Adrenal gland (tissue), 12 donors: Measurements from ENCODE around the gene EIF3M. TPM values are rescaled to one million over a fixed set of nuclear protein-coding genes. Genes with fewer than 3 reads are reported as not detected.

Experiments
- DNase-seq, 7 donors: peaks; one replicate each; pipeline ENCODE4 v3.0.0-alpha.2; 2019 to 2020
- H3K27ac ChIP-seq, 5 donors: fragments of 200-600 bp; sonication (generic) in 4 of 5; 1 replicate in 3 of 5; 2 replicates in 2 of 5; pipeline versions ENCODE4 v1.5.1 to v1.8.0; 2016 to 2020; ENCODE audit warnings: mild to moderate bottlenecking in 1 of 5
- H3K27me3 ChIP-seq: fragments of 200-600 bp; 2 replicates; pipeline ENCODE4 v1.8.0; 2021
- H3K36me3 ChIP-seq, 2 donors: fragments of 200-600 bp; replicated peaks in 1 of 2; 1 replicate in 1 of 2; 2 replicates in 1 of 2; pipeline versions ENCODE4 v1.5.1 to v1.8.0; 2018 to 2022
- H3K4me1 ChIP-seq, 2 donors: fragments of 200-600 bp; replicated peaks in 1 of 2; 1 replicate in 1 of 2; 2 replicates in 1 of 2; pipeline versions ENCODE4 v1.5.1 to v1.8.0; 2018 to 2021
- H3K4me3 ChIP-seq, 4 donors: fragments of 200-600 bp; sonication (generic) in 3 of 4; one replicate each; pipeline ENCODE4 v1.5.1; 2016 to 2018
- H3K9me3 ChIP-seq, 3 donors: fragments of 200-600 bp; sonication (generic) in 1 of 3; replicated peaks in 1 of 3; 1 replicate in 2 of 3; 2 replicates in 1 of 3; pipeline versions ENCODE4 v1.5.1 to v1.8.0; 2016 to 2021
- POLR2A ChIP-seq, 2 donors: fragments of 450-650 bp; IDR thresholded peaks; one replicate each; pipeline ENCODE4 v1.6.1; 2017; ENCODE audit warnings: antibody characterized with exemption in 2 of 2, mild to moderate bottlenecking in 2 of 2, moderate library complexity in 1 of 2
- WGBS, 4 donors: extraction: QIAGEN DNeasy Blood & Tissue Kit in 2 of 4; methylation state at CpG; one replicate each; pipeline versions ENCODE4 v1.1.5 to v1.1.7; 2013 to 2017; 5-methylcytosine and 5-hydroxymethylcytosine counted together
- intact Hi-C, 2 donors: fragments of 100-400 bp; cut with DNase I; formaldehyde crosslinking; loops; one replicate each; pipeline versions ENCODE4 v1.14.1 to v1.15.0; 2022 to 2023
- polyA plus RNA-seq, 3 donors: library from polyadenylated mRNA; stranded (reverse); fragments of 200-250 nt in 2 of 3; fragments of 350-450 nt in 1 of 3; fragmentation: Illumina TruSeq in 1 of 3; extraction: RNeasy Lipid Tissue Mini Kit (QIAGEN cat#74804) in 1 of 3; gene quantifications; one replicate each; pipeline ENCODE4 v1.2.3, GENCODE V29; 2013 to 2014
- total RNA-seq, 9 donors: library from RNA; depleted of rRNA in 4 of 9; stranded (reverse); fragments of >200 nt in 4 of 9; fragments of 120-200 nt in 1 of 9; fragmentation: NEBNext Ultra II Directional in 1 of 9; extraction: Animal tissue kit (Norgen Biotek cat#: 25700) in 1 of 9; gene quantifications; one replicate each; pipeline versions ENCODE4 v1.1.0 to v1.2.4, GENCODE V29; 2013 to 2023
- TF ChIP-seq, protein P1 (sequence below), 6 experiments: fragments of 450-650 bp in 4 of 6; fragments of 200-600 bp in 2 of 6; sonication (generic) in 1 of 6; IDR thresholded peaks; 1 replicate in 5 of 6; 2 replicates in 1 of 6; pipeline versions ENCODE4 v1.5.1 to v1.8.0; 2016 to 2021; ENCODE audit warnings: antibody characterized with exemption in 6 of 6, mild to moderate bottlenecking in 2 of 6, moderate library complexity in 1 of 6
- donor health status: healthy with polysubstance abuse.
- donor health status: Bipolar disorder and iron deficiency.
- donor health status: DM: yes; HTN: yes; CAD: no.
- donor health status: DM: no; HTN: no; CAD: no.
- donor health status: DM: no; HTN: no; CAD: no.
- donor health status: DM: yes; HTN: yes; CAD: no.

The EIF3M gene
- total and polyA plus RNA-seq, 12 donors: 174 to 761 (median 311) TPM

- Histone ChIP-seq H3K4me3 (no peak overlapping the region), H3K36me3 (no peaks in the 10 kb centered on the region), H3K4me1 (no peaks in the 10 kb centered on the region), H3K27me3 (peaks cover 4% of the 10 kb centered on the region), H3K27ac (no peak overlapping the region), H3K9me3 (no peaks in the 10 kb centered on the region)
- intact Hi-C loops: no loop called here
- no peak for DNase-seq
- WGBS, 4 donors: 73 to 95% (median 86%) methylated on average over 4 of the region's 4 CpGs
- TF ChIP-seq, protein P1, sequence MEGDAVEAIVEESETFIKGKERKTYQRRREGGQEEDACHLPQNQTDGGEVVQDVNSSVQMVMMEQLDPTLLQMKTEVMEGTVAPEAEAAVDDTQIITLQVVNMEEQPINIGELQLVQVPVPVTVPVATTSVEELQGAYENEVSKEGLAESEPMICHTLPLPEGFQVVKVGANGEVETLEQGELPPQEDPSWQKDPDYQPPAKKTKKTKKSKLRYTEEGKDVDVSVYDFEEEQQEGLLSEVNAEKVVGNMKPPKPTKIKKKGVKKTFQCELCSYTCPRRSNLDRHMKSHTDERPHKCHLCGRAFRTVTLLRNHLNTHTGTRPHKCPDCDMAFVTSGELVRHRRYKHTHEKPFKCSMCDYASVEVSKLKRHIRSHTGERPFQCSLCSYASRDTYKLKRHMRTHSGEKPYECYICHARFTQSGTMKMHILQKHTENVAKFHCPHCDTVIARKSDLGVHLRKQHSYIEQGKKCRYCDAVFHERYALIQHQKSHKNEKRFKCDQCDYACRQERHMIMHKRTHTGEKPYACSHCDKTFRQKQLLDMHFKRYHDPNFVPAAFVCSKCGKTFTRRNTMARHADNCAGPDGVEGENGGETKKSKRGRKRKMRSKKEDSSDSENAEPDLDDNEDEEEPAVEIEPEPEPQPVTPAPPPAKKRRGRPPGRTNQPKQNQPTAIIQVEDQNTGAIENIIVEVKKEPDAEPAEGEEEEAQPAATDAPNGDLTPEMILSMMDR (IDR thresholded peaks at IDR 0.05): no peak
- TF ChIP-seq POLR2A (IDR thresholded peaks at IDR 0.05): no peak
These were observed 33.4 kb upstream of the EIF3M start for GRCh38 chr11:32550207-32550606.

DNA sequence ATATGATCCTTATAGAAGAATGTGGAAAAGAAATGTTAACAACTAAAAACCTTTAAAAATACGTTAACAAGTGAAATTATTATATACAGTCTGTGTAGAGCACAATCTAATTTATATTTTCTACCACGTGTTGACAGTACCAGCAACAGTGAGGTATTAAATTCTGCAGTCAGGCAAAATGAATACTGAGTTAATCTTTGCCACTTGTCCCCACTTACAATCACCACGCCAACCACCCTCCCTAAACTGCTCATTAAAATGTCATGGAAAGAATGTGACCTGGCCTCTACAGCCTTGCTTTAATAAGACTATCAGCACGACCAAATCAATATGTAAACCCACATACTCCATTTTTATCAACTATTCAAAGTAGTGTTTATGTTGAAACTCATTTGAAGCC is 28.5 kb upstream of the EIF3M start:
- DNase-seq: no peak
- WGBS, 4 donors: 41 to 47% (median 45%) methylated on average over 4 of the region's 4 CpGs
- Histone ChIP-seq H3K9me3 (no peaks in the 10 kb centered on the region), H3K4me3 (no peak overlapping the region), H3K36me3 (no peaks in the 10 kb centered on the region), H3K4me1 (no peaks in the 10 kb centered on the region), H3K27me3 (peaks cover 4% of the 10 kb centered on the region), H3K27ac (no peak overlapping the region)
- TF ChIP-seq POLR2A (IDR thresholded peaks at IDR 0.05): no peak
- TF ChIP-seq, protein P1 (IDR thresholded peaks at IDR 0.05): no peak
- intact Hi-C loops: no loop called here

- Histone ChIP-seq H3K36me3 (no peaks in the 10 kb centered on the region), H3K27ac (no peak overlapping the region), H3K4me1 (no peaks in the 10 kb centered on the region), H3K27me3 (peaks cover 4% of the 10 kb centered on the region), H3K4me3 (no peak overlapping the region), H3K9me3 (no peaks in the 10 kb centered on the region)
- no peak for TF ChIP-seq POLR2A (IDR thresholded peaks at IDR 0.05)
- TF ChIP-seq, protein P1 (IDR thresholded peaks at IDR 0.05): no peak
- WGBS, 4 donors: 84 to 95% (median 87%) methylated on average over 3 to 7 of the region's 7 CpGs
- no peak for DNase-seq
- intact Hi-C loops: no loop called here
These were observed 27.7 kb upstream of the EIF3M start for GRCh38 chr11:32555895-32556294.

GRCh38 chr11:32561835-32562234 is 21.8 kb upstream of the EIF3M start:
- Histone ChIP-seq H3K4me1 (no peaks in the 10 kb centered on the region), H3K36me3 (no peaks in the 10 kb centered on the region), H3K27me3 (no peaks in the 10 kb centered on the region), H3K27ac (no peak overlapping the region), H3K4me3 (no peak overlapping the region), H3K9me3 (no peaks in the 10 kb centered on the region)
- no peak for TF ChIP-seq POLR2A (IDR thresholded peaks at IDR 0.05)
- TF ChIP-seq, protein P1 (IDR thresholded peaks at IDR 0.05): no peak
- DNase-seq: no peak
- intact Hi-C loops: no loop called here
- 87 to 94% (median 90%) methylated on average over 11 of the region's 11 CpGs for WGBS, 4 donors
